Measurements from ENCODE around the gene OR10A2.

DNA sequence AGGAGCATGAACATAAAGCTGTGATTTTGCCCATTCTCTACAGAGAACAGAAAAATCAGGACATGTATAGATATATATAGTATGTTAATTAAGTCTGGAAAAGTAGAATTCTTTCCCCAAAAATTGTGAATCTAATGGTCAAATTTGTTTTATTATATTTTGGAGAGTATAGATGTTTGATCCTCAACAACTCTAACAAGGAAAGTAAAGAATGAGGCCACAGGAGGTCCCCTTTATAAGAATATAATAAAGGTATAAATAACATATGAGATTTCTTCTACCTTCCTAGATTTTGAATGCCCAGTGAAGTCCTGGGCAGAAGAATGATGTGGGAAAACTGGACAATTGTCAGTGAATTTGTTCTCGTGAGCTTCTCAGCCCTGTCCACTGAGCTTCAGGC lies 13.5 kb downstream of the OR10A2 start, which contains the start of gene OR10A4:
- TF ChIP-seq, protein P1, sequence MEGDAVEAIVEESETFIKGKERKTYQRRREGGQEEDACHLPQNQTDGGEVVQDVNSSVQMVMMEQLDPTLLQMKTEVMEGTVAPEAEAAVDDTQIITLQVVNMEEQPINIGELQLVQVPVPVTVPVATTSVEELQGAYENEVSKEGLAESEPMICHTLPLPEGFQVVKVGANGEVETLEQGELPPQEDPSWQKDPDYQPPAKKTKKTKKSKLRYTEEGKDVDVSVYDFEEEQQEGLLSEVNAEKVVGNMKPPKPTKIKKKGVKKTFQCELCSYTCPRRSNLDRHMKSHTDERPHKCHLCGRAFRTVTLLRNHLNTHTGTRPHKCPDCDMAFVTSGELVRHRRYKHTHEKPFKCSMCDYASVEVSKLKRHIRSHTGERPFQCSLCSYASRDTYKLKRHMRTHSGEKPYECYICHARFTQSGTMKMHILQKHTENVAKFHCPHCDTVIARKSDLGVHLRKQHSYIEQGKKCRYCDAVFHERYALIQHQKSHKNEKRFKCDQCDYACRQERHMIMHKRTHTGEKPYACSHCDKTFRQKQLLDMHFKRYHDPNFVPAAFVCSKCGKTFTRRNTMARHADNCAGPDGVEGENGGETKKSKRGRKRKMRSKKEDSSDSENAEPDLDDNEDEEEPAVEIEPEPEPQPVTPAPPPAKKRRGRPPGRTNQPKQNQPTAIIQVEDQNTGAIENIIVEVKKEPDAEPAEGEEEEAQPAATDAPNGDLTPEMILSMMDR (conservative IDR thresholded peaks at IDR 0.05; ENCODE audit: low read length), result no peak
- no peak for TF ChIP-seq EZH2phosphoT487 (IDR thresholded peaks at IDR 0.05; ENCODE audit: borderline replicate concordance, low read depth, low read length)

Measured in OCI-LY7 (cell line).